ENCODE measurements around the gene DIAPH1.

The DIAPH1 gene

DNA sequence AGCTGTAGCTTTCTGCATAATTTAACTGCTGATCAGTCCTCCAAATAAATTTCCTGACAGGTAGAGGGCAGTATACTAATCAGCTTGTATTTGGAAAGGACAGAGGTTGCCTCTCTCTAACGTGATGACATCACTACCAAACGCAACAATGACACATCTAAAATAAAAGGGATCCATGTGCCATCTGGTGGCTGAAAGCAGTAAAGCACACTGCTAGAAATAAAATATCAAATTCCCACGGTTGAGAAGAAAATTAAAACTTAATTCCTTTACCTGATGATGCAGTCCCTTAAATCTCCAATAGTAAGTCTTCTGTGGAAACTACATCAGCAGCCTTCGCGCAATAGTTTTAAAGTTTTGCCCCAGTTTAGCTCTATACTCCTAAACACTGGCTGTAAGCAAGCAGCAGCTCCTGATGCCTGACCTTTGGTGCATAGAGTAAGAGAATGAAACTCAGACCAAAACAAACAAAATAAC lies 54.5 kb downstream of the DIAPH1 start (continued):
- TF ChIP-seq, protein P1, sequence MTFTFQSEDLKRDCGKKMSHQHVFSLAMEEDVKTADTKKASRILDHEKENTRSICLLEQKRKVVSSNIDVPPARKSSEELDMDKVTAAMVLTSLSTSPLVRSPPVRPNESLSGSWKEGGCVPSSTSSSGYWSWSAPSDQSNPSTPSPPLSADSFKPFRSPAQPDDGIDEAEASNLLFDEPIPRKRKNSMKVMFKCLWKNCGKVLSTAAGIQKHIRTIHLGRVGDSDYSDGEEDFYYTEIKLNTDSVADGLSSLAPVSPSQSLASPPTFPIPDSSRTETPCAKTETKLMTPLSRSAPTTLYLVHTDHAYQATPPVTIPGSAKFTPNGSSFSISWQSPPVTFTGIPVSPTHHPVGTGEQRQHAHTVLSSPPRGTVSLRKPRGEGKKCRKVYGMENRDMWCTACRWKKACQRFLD (tag by site-specific recombination; IDR thresholded peaks at IDR 0.05), result no peak
- TF ChIP-seq ZNF16 (tag by site-specific recombination; IDR thresholded peaks at IDR 0.05; ENCODE audit: low read depth) (no peak), ZNF558 (tag by site-specific recombination; IDR thresholded peaks at IDR 0.05) (peak; percentile 68; the same call in 1 of the 2 replicates), KLF8 (tag by site-specific recombination; IDR thresholded peaks at IDR 0.05) (peak; percentile 56), ZNF157 (tag by site-specific recombination; IDR thresholded peaks at IDR 0.05) (no peak), ZNF223 (tag by site-specific recombination; IDR thresholded peaks at IDR 0.05) (no peak), ZNF660 (tag by site-specific recombination; IDR thresholded peaks at IDR 0.05) (peak; percentile 98), ZNF792 (tag by site-specific recombination; IDR thresholded peaks at IDR 0.05) (no peak), EGR2 (tag by site-specific recombination; IDR thresholded peaks at IDR 0.05; ENCODE audit: low read depth) (no peak), ZNF155 (tag by site-specific recombination; IDR thresholded peaks at IDR 0.05) (no peak), ZNF555 (tag by site-specific recombination; conservative IDR thresholded peaks at IDR 0.05) (no peak), ZSCAN30 (tag by site-specific recombination; IDR thresholded peaks at IDR 0.05) (peak; percentile 71), ZFP41 (tag by site-specific recombination; IDR thresholded peaks at IDR 0.05; ENCODE audit: borderline replicate concordance) (no peak), ZNF549 (tag by site-specific recombination; IDR thresholded peaks at IDR 0.05) (no peak), ZNF366 (tag by site-specific recombination; conservative IDR thresholded peaks at IDR 0.05) (no peak), ZNF624 (tag by site-specific recombination; IDR thresholded peaks at IDR 0.05) (no peak), OSR2 (tag by site-specific recombination; IDR thresholded peaks at IDR 0.05) (no peak), ZNF48 (tag by site-specific recombination; IDR thresholded peaks at IDR 0.05) (no peak), ZNF266 (tag by site-specific recombination; IDR thresholded peaks at IDR 0.05; ENCODE audit: low read depth) (no peak), KLF10 (tag by site-specific recombination; IDR thresholded peaks at IDR 0.05) (peak; percentile 63; the same call in 1 of the 2 replicates), IKZF3 (tag by site-specific recombination; IDR thresholded peaks at IDR 0.05) (no peak), SCRT2 (tag by site-specific recombination; IDR thresholded peaks at IDR 0.05) (peak; percentile 59), ZSCAN16 (tag by site-specific recombination; IDR thresholded peaks at IDR 0.05) (no peak)
- TF ChIP-seq, protein P2, sequence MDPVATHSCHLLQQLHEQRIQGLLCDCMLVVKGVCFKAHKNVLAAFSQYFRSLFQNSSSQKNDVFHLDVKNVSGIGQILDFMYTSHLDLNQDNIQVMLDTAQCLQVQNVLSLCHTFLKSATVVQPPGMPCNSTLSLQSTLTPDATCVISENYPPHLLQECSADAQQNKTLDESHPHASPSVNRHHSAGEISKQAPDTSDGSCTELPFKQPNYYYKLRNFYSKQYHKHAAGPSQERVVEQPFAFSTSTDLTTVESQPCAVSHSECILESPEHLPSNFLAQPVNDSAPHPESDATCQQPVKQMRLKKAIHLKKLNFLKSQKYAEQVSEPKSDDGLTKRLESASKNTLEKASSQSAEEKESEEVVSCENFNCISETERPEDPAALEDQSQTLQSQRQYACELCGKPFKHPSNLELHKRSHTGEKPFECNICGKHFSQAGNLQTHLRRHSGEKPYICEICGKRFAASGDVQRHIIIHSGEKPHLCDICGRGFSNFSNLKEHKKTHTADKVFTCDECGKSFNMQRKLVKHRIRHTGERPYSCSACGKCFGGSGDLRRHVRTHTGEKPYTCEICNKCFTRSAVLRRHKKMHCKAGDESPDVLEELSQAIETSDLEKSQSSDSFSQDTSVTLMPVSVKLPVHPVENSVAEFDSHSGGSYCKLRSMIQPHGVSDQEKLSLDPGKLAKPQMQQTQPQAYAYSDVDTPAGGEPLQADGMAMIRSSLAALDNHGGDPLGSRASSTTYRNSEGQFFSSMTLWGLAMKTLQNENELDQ (tag by site-specific recombination; IDR thresholded peaks at IDR 0.05; ENCODE audit: low read depth), result no peak
- TF ChIP-seq, protein P3, sequence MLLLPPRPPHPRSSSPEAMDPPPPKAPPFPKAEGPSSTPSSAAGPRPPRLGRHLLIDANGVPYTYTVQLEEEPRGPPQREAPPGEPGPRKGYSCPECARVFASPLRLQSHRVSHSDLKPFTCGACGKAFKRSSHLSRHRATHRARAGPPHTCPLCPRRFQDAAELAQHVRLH (tag by site-specific recombination; IDR thresholded peaks at IDR 0.05), result 0 out of 2 replicates have a peak, but pooled peaks have one; percentile 27
- TF ChIP-seq, protein P4, sequence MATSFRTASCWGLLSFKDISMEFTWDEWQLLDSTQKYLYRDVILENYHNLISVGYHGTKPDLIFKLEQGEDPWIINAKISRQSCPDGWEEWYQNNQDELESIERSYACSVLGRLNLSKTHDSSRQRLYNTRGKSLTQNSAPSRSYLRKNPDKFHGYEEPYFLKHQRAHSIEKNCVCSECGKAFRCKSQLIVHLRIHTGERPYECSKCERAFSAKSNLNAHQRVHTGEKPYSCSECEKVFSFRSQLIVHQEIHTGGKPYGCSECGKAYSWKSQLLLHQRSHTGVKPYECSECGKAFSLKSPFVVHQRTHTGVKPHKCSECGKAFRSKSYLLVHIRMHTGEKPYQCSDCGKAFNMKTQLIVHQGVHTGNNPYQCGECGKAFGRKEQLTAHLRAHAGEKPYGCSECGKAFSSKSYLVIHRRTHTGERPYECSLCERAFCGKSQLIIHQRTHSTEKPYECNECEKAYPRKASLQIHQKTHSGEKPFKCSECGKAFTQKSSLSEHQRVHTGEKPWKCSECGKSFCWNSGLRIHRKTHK (tag by site-specific recombination; IDR thresholded peaks at IDR 0.05), result no peak
- TF ChIP-seq, protein P5, sequence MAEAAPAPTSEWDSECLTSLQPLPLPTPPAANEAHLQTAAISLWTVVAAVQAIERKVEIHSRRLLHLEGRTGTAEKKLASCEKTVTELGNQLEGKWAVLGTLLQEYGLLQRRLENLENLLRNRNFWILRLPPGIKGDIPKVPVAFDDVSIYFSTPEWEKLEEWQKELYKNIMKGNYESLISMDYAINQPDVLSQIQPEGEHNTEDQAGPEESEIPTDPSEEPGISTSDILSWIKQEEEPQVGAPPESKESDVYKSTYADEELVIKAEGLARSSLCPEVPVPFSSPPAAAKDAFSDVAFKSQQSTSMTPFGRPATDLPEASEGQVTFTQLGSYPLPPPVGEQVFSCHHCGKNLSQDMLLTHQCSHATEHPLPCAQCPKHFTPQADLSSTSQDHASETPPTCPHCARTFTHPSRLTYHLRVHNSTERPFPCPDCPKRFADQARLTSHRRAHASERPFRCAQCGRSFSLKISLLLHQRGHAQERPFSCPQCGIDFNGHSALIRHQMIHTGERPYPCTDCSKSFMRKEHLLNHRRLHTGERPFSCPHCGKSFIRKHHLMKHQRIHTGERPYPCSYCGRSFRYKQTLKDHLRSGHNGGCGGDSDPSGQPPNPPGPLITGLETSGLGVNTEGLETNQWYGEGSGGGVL (tag by site-specific recombination; IDR thresholded peaks at IDR 0.05), result no peak
